ENCODE results near the gene SLC35C1. TPM values are rescaled to one million over a fixed set of nuclear protein-coding genes. Genes with fewer than 3 reads are reported as not detected.
A peak's percentile ranks its signal among the peaks of the same experiment; 100 is the strongest.

SLC35C1 gene
- total RNA-seq, 1 experiment from 2014 or later, result 8.9 TPM

GRCh38 chr11:45757672-45758071, 47.3 kb upstream of the SLC35C1 start:
- TF ChIP-seq CTCF (conservative IDR thresholded peaks at IDR 0.05), result no peak
- Histone ChIP-seq H3K79me1 (ENCODE audit: insufficient read depth, low read depth, low read length, poor library complexity, severe bottlenecking) (no peaks in the 10 kb centered on the region), H3K18ac (ENCODE audit: insufficient read length, low read depth, low read length) (no peak overlapping the region), H3K23ac (ENCODE audit: insufficient read length, low read depth, low read length) (no peak overlapping the region), H2BK15ac (ENCODE audit: low read depth, low read length) (no peak overlapping the region), H2AFZ (ENCODE audit: low read length) (no peak overlapping the region), H3K9ac (ENCODE audit: extremely low read depth, insufficient read length, low read length) (no peak overlapping the region), H2BK5ac (ENCODE audit: insufficient read length, low read length) (no peak overlapping the region), H3K14ac (ENCODE audit: insufficient read depth, low read length) (no peak overlapping the region; the same call in 1 of the 2 replicates), H3K27me3 (ENCODE audit: insufficient read depth, low read length) (no peaks in the 10 kb centered on the region), H3K4me1 (ENCODE audit: insufficient read depth, low read length) (no peaks in the 10 kb centered on the region; the same call in 1 of the 2 replicates), H3T11ph (ENCODE audit: low read length) (no peak overlapping the region), H4K91ac (ENCODE audit: insufficient read length, low read depth, low read length) (no peak overlapping the region), H2AK5ac (ENCODE audit: insufficient read length, low read length) (no peak overlapping the region), H4K20me1 (ENCODE audit: control insufficient read depth, insufficient read depth, insufficient read length) (no peaks in the 10 kb centered on the region), H3K4me2 (ENCODE audit: insufficient read depth, insufficient read length, low read length) (no peak overlapping the region), H3K56ac (ENCODE audit: insufficient read length, low read depth, low read length) (no peak overlapping the region), H4K5ac (ENCODE audit: insufficient read length, low read depth, low read length) (no peak overlapping the region), H3K4ac (ENCODE audit: low read depth, low read length) (no peak overlapping the region), H2BK12ac (ENCODE audit: insufficient read length, low read depth, low read length) (no peak overlapping the region), H3K27ac (ENCODE audit: insufficient read length, low read depth, low read length) (no peak overlapping the region), H2BK20ac (ENCODE audit: low read depth, low read length, poor library complexity, severe bottlenecking) (no peak overlapping the region), H3K9me3 (ENCODE audit: control insufficient read depth, low read depth, low read length) (no peaks in the 10 kb centered on the region), H3K23me2 (ENCODE audit: insufficient read length, low read depth, low read length, poor library complexity, severe bottlenecking) (no peaks in the 10 kb centered on the region), H3K79me2 (ENCODE audit: insufficient read depth, low read length) (no peaks in the 10 kb centered on the region), H2BK120ac (ENCODE audit: low read depth, low read length, poor library complexity, severe bottlenecking) (no peak overlapping the region), H4K8ac (replicated peaks; ENCODE audit: insufficient read length, low read depth, low read length) (no peak overlapping the region)
- Mint-ChIP-seq H3K9me3 (no peaks in the 10 kb centered on the region), H3K4me3 (no peak overlapping the region), H3K27me3 (ENCODE audit: low read depth) (peaks cover 2% of the 10 kb centered on the region), H3K36me3 (ENCODE audit: insufficient read depth in 1 of 3, low read depth in 3 of 3) (no peaks in the 10 kb centered on the region), H3K4me1 (peaks cover 13 to 30% of the 10 kb centered on the region in 2 experiments), H3K27ac (peak overlapping the region in 1 of 3 experiments; percentile 50; a peak in 1 of 7 replicates)
- DNase-seq, result no peak
- WGBS (ENCODE audit: extremely low coverage, insufficient read length, low lambda C conversion rate), result no CpG with 5 or more reads among the region's 7 CpGs

All from H9 (cell line).